OCI-LY1 (cell line): ENCODE measurements around the gene CC2D1A.

Source experiments
- CTCF ChIP-seq: fragments of 200-600 bp; sonication (generic), shearing (Covaris generic); IDR thresholded peaks from 2 replicates; pipeline ENCODE4 v1.5.1; 2017; ENCODE audit warnings: mild to moderate bottlenecking, antibody characterized with exemption, low read length, moderate library complexity, mixed read lengths
- EZH2 ChIP-seq: fragments of 200-600 bp; sonication (generic), shearing (Covaris generic); IDR thresholded peaks from 2 replicates; pipeline ENCODE4 v1.8.0; 2017; ENCODE audit warnings: borderline replicate concordance, mixed run types, mild to moderate bottlenecking, antibody characterized with exemption, low read length, moderate library complexity, mixed read lengths

- TF ChIP-seq CTCF (no peak), EZH2 (no peak)
Measured at GRCh38 chr19:13869281-13869680, 36.7 kb upstream of the CC2D1A start.
